WTC11 (cell line): ENCODE measurements around the gene NEMP2. TPM values are rescaled to one million over a fixed set of nuclear protein-coding genes. Genes with fewer than 3 reads are reported as not detected.

Experiments used
- ATAC-seq: fragments of 200-7000 bp; cut with Tn5 transposase; 2 replicates; pipeline ENCODE4 v1.10.0; 2021; ENCODE audit warnings: mild to moderate bottlenecking, moderate library complexity
- CTCF ChIA-PET: fragments of 300-600 bp; sonication (Branson Sonifier 250); formaldehyde crosslinking; loops from one replicate; lab custom pipeline; 2021; ENCODE audit warnings: antibody characterized with exemption; lab: Charles Lee
- POLR2A ChIA-PET: fragments of 350-600 bp; sonication (Branson Sonifier 250); formaldehyde crosslinking; loops from one replicate; lab custom pipeline; 2021; ENCODE audit warnings: antibody characterized with exemption; lab: Charles Lee
- DNase-seq: peaks from one replicate; pipeline ENCODE4 v3.0.0; 2021; ENCODE audit warnings: low spot score
- H3K27ac Mint-ChIP-seq: 2 replicates; pipeline ENCODE4 v1.8.0; 2021; ENCODE audit warnings: mixed read lengths
- H3K27me3 Mint-ChIP-seq: 2 replicates; pipeline ENCODE4 v1.8.0; 2021; ENCODE audit warnings: low read depth, mild to moderate bottlenecking, moderate library complexity, mixed read lengths
- H3K36me3 Mint-ChIP-seq: 2 replicates; pipeline ENCODE4 v1.8.0; 2021; ENCODE audit warnings: mixed read lengths
- H3K4me1 Mint-ChIP-seq: 2 replicates; pipeline ENCODE4 v1.8.0; 2022; ENCODE audit warnings: mixed read lengths
- H3K4me3 Mint-ChIP-seq: 2 replicates; pipeline ENCODE4 v1.8.0; 2021; ENCODE audit warnings: mild to moderate bottlenecking, moderate library complexity, mixed read lengths
- H3K9me3 Mint-ChIP-seq: 2 replicates; pipeline ENCODE4 v1.8.0; 2021; ENCODE audit warnings: mixed read lengths
- AR ChIP-seq: fragments of 250-450 bp; sonication (Bioruptor Pico); IDR thresholded peaks from 2 replicates; pipeline ENCODE4 v1.9.0; 2021; ENCODE audit warnings: mild to moderate bottlenecking
- ATF2 ChIP-seq: sonication (generic); formaldehyde crosslinking; IDR thresholded peaks from 2 replicates; pipeline ENCODE4 v1.8.1; 2022; ENCODE audit warnings: low read depth, missing genetic modification reagents, borderline replicate concordance
- ERG ChIP-seq: fragments of 250-450 bp; sonication (Bioruptor Pico); IDR thresholded peaks from 2 replicates; pipeline ENCODE4 v1.8.0; 2021; ENCODE audit warnings: mild to moderate bottlenecking
- ESRRA ChIP-seq: sonication (generic); formaldehyde crosslinking; IDR thresholded peaks from 2 replicates; pipeline ENCODE4 v1.8.1; 2022; ENCODE audit warnings: mild to moderate bottlenecking, missing genetic modification reagents, borderline replicate concordance
- ETV6 ChIP-seq: sonication (generic); formaldehyde crosslinking; IDR thresholded peaks from 2 replicates; pipeline ENCODE4 v1.8.1; 2022; ENCODE audit warnings: mild to moderate bottlenecking, missing genetic modification reagents
- FOXJ3 ChIP-seq: sonication (generic); formaldehyde crosslinking; IDR thresholded peaks from 2 replicates; pipeline ENCODE4 v1.9.0; 2021; ENCODE audit warnings: missing genetic modification reagents, mild to moderate bottlenecking, borderline replicate concordance
- JAZF1 ChIP-seq: fragments of 250-450 bp; sonication (Bioruptor Pico); IDR thresholded peaks from 2 replicates; pipeline ENCODE4 v1.9.0; 2021; ENCODE audit warnings: moderate library complexity, mild to moderate bottlenecking, inconsistent platforms
- JUN ChIP-seq: sonication (generic); formaldehyde crosslinking; IDR thresholded peaks from 2 replicates; pipeline ENCODE4 v1.8.0; 2023; ENCODE audit warnings: mild to moderate bottlenecking, missing genetic modification reagents
- RORB ChIP-seq: fragments of 250-450 bp; sonication (Bioruptor Pico); IDR thresholded peaks from 2 replicates; pipeline ENCODE4 v1.9.0; 2021; ENCODE audit warnings: mild to moderate bottlenecking
- SOX15 ChIP-seq: fragments of 250-450 bp; sonication (Bioruptor Pico); IDR thresholded peaks from 2 replicates; pipeline ENCODE4 v1.9.0; 2021; ENCODE audit warnings: mild to moderate bottlenecking
- ZBTB21 ChIP-seq: sonication (generic); formaldehyde crosslinking; IDR thresholded peaks from 2 replicates; pipeline ENCODE4 v1.8.1; 2023; ENCODE audit warnings: mild to moderate bottlenecking, missing genetic modification reagents, borderline replicate concordance
- ZNF396 ChIP-seq: fragments of 250-450 bp; sonication (Bioruptor Pico); IDR thresholded peaks from 2 replicates; pipeline ENCODE4 v1.8.0; 2021; ENCODE audit warnings: mild to moderate bottlenecking, moderate library complexity, borderline replicate concordance
- total RNA-seq: library from RNA; stranded (reverse); gene quantifications from 3 replicates; pipeline ENCODE4 v1.2.3, GENCODE V29; 2021

The NEMP2 gene
- total RNA-seq, 1 experiment from 2014 or later: 7.2 TPM

GRCh38 chr2:190561094-190561493, 26.6 kb upstream of the NEMP2 start (continued):
- TF ChIP-seq ATF2 (CRISPR knock-in tag): no peak
- TF ChIP-seq ZBTB21 (CRISPR knock-in tag): no peak
- TF ChIP-seq RORB (CRISPR knock-in tag): no peak
- no peak for TF ChIP-seq FOXJ3 (CRISPR knock-in tag)
- TF ChIP-seq, all 79 proteins: peak for 0

- POLR2A ChIA-PET: interaction anchor here (0.6 kb wide), 1 partner anchor 150 kb away, joined by 3 read pairs; no protein-coding TSS in a partner anchor
- CTCF ChIA-PET: interaction anchor here (1.4 kb wide), 1 partner anchor 126 kb away, joined by 4 read pairs; no protein-coding TSS in a partner anchor
- no peak for TF ChIP-seq JUN (CRISPR knock-in tag)
- no peak for TF ChIP-seq ETV6 (CRISPR knock-in tag)
- no peak for TF ChIP-seq ZBTB21 (CRISPR knock-in tag)
- H3K27me3 Mint-ChIP-seq: no peaks in the 10 kb centered on the region
- no peak overlapping the region for H3K27ac Mint-ChIP-seq
- H3K4me3 Mint-ChIP-seq: no peak overlapping the region
- DNase-seq (peak; percentile 36), ATAC-seq (peak; percentile 86)
- no peaks in the 10 kb centered on the region for H3K36me3 Mint-ChIP-seq
- no peaks in the 10 kb centered on the region for H3K4me1 Mint-ChIP-seq
- peaks cover 5% of the 10 kb centered on the region for H3K9me3 Mint-ChIP-seq
Measured at GRCh38 chr2:190554357-190555006, 20.0 kb upstream of the NEMP2 start.

GRCh38 chr2:190553254-190553653, 18.7 kb upstream of the NEMP2 start:
- POLR2A ChIA-PET: no interaction called here
- CTCF ChIA-PET: interaction anchor here (0.6 to 1.4 kb wide), 2 partner anchors 127 to 130 kb away, joined by 3 to 4 read pairs; no protein-coding TSS in a partner anchor
- no peak for ATAC-seq

More at GRCh38 chr2:190553254-190553653, 18.7 kb upstream of the NEMP2 start:
- TF ChIP-seq SOX15 (CRISPR knock-in tag): no peak
- no peak for TF ChIP-seq JAZF1
- no peak for TF ChIP-seq ZNF396 (CRISPR knock-in tag)
- no peak for TF ChIP-seq ERG (CRISPR knock-in tag)
- TF ChIP-seq ESRRA (CRISPR knock-in tag): no peak
- no peak for TF ChIP-seq AR (CRISPR knock-in tag)
- DNase-seq: no peak
- no peak overlapping the region for H3K27ac Mint-ChIP-seq
- peaks cover 5% of the 10 kb centered on the region for H3K9me3 Mint-ChIP-seq
- H3K4me1 Mint-ChIP-seq: no peaks in the 10 kb centered on the region
- H3K27me3 Mint-ChIP-seq: no peaks in the 10 kb centered on the region
- H3K36me3 Mint-ChIP-seq: no peaks in the 10 kb centered on the region
- no peak overlapping the region for H3K4me3 Mint-ChIP-seq
